BLaER1 treated with 17β-estradiol and CSF1 and Interleukin-3, amounts not matched to agents 10 nM and 100 nM (cell line): ENCODE results near the gene NAT8.
"Not testable (repeated sequence)": the region's sequence is repeated elsewhere in the genome, so short reads cannot be mapped to it uniquely, and the experiment has no call there.

Experiments used
- H3K27ac ChIP-seq, 11 experiments: shearing (Covaris generic); formaldehyde crosslinking; 2 replicates each; pipeline ENCODE4 v1.8.1; 2022
- H3K27me3 ChIP-seq, 11 experiments: shearing (Covaris generic); formaldehyde crosslinking; 2 replicates each; pipeline ENCODE4 v1.8.1; 2022
- H3K36me3 ChIP-seq, 11 experiments: shearing (Covaris generic); formaldehyde crosslinking; 2 replicates each; pipeline ENCODE4 v1.8.1; 2022
- H3K4me1 ChIP-seq, 10 experiments: shearing (Covaris generic); formaldehyde crosslinking; 2 replicates each; pipeline ENCODE4 v1.8.1; 2022
- H3K4me2 ChIP-seq, 11 experiments: shearing (Covaris generic); formaldehyde crosslinking; 2 replicates each; pipeline ENCODE4 v1.8.1; 2022
- H3K4me3 ChIP-seq, 10 experiments: shearing (Covaris generic); formaldehyde crosslinking; 2 replicates each; pipeline ENCODE4 v1.8.1; 2022
- H3K9ac ChIP-seq, 11 experiments: shearing (Covaris generic); formaldehyde crosslinking; 2 replicates each; pipeline ENCODE4 v1.8.1; 2022
- H3K9me3 ChIP-seq, 11 experiments: shearing (Covaris generic); formaldehyde crosslinking; replicated peaks in 1 of 11; 2 replicates each; pipeline ENCODE4 v1.8.1; 2022
- H4K20me1 ChIP-seq, 11 experiments: shearing (Covaris generic); formaldehyde crosslinking; 2 replicates each; pipeline ENCODE4 v1.8.1; 2022
- Cebpa-rat ChIP-seq, 11 experiments: shearing (Covaris generic); IDR thresholded peaks; 2 replicates each; pipeline ENCODE4 v1.8.1; 2022

NAT8 gene

DNA sequence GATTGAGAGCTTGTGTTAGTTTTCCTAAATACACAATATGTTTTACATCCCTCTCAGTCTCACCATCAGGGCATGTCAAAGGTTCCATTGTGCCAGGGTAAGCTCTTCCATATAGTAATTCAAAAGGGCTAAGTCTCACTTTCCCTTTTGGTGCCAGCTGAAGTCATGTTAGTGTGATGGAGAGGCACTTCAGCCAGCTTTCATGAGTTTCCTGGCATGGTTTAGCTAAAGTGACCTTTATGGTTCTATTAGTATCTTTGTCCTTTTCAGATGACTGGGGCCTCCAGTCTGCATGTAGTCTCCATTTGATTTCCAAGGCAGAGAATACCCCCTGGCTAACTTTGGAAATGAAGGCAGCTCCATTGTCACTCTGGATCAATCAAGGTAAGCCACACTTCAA lies 27.2 kb downstream of the NAT8 start:
- Histone ChIP-seq H3K9me3 (no peaks in the 10 kb centered on the region), H3K4me1 (peaks cover 0 to 12% (median 5%) of the 10 kb centered on the region in 10 experiments; a peak in 9 of 20 replicates), H3K27ac (no peak overlapping the region), H3K9ac (no peak overlapping the region), H3K36me3 (peaks cover 0 to 13% (median 0%) of the 10 kb centered on the region in 11 experiments; a peak in 4 of 22 replicates), H3K4me3 (no peak overlapping the region), H3K4me2 (no peak overlapping the region), H4K20me1 (no peaks in the 10 kb centered on the region), H3K27me3 (no peaks in the 10 kb centered on the region)
- TF ChIP-seq Cebpa-rat (IDR thresholded peaks at IDR 0.05): no peak

DNA sequence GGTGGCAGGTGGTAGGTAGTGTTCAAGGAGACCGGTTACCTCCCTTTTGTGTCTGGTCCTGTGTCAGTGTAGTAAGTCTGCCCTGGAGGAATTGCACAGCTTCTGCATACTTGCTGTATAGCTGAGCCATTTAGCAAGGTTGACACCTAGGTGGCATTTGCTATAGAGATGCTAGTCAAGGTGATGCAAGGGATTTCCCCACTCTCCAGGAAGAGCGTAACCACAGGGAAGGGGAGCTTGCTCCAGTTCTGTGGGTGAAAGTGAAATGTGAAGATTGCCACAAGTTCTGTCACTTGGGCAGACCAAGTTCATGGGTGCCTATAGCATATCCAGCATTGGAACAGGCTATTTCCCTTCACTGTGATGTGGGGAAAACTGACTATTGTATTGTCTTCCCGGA lies 28.1 kb downstream of the NAT8 start:
- H4K20me1 ChIP-seq: no peaks in the 10 kb centered on the region
- H3K4me3 ChIP-seq: no peak overlapping the region
- H3K4me2 ChIP-seq: no peak overlapping the region
- H3K9ac ChIP-seq: no peak overlapping the region
- H3K27me3 ChIP-seq: no peaks in the 10 kb centered on the region
- no peaks in the 10 kb centered on the region for H3K9me3 ChIP-seq
- peaks cover 0 to 12% (median 5%) of the 10 kb centered on the region in 10 experiments; a peak in 9 of 20 replicates for H3K4me1 ChIP-seq
- H3K36me3 ChIP-seq: peaks cover 0 to 22% (median 3%) of the 10 kb centered on the region in 11 experiments; a peak in 5 of 22 replicates
- no peak for TF ChIP-seq Cebpa-rat (IDR thresholded peaks at IDR 0.05)
- no peak overlapping the region for H3K27ac ChIP-seq

DNA sequence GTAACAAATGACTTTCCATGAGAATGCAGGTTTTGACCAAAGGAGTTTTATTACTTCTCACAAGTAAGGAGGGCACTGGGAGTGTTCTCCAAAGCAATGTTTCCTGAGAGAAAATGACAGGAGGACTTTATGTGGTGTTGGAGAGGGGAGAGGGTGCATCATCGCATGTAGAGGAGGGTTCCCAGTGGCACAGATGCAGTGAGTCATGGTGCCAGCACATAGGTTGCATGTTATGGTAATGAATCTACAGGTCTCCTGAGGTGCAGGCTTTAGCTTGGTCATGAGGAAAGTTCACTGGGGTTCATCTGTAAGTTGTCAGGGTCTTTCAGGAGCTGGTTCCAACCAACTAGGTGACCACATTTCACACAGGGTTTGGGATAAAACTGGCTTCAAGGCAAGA lies 30.4 kb downstream of the NAT8 start:
- H3K4me1 ChIP-seq: no peaks in the 10 kb centered on the region
- H3K9me3 ChIP-seq: no peaks in the 10 kb centered on the region
- no peaks in the 10 kb centered on the region for H3K27me3 ChIP-seq

DNA sequence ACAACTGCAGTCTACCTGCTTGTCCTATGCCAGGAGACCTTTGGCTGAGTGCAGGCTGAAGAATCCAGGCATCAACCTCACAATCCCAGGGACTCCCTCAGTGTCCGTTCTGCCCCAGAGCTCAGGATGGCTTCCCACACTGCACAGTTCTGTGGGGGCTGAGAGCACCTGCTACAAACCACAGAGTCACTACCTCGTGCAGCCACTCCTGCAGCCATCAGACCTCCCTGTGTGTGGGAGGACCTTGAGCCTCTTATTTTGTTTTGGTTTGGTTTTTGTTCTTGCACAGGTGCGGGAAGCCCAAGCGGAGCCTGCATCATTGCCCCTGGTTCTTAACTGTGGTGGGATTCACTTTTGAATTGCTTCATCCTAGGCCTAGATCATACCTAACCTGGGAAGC lies 31.0 kb downstream of the NAT8 start:
- TF ChIP-seq Cebpa-rat (IDR thresholded peaks at IDR 0.05): no peak
- H3K4me2 ChIP-seq: no peak overlapping the region
- no peak overlapping the region for H3K9ac ChIP-seq
- H3K27me3 ChIP-seq: no peaks in the 10 kb centered on the region
- H3K36me3 ChIP-seq: peaks cover 0 to 36% (median 9%) of the 10 kb centered on the region in 11 experiments; a peak in 11 of 22 replicates
- no peaks in the 10 kb centered on the region for H3K9me3 ChIP-seq
- no peaks in the 10 kb centered on the region for H4K20me1 ChIP-seq
- no peak overlapping the region for H3K27ac ChIP-seq
- H3K4me1 ChIP-seq: no peaks in the 10 kb centered on the region
- no peak overlapping the region for H3K4me3 ChIP-seq

More for the DNA sequence above, 30.4 kb downstream of the NAT8 start:
- Histone ChIP-seq H3K4me3 (no peak overlapping the region), H3K4me2 (no peak overlapping the region), H3K9ac (no peak overlapping the region), H3K36me3 (peaks cover 0 to 33% (median 9%) of the 10 kb centered on the region in 11 experiments; a peak in 11 of 22 replicates), H4K20me1 (no peaks in the 10 kb centered on the region), H3K27ac (no peak overlapping the region)
- no peak for TF ChIP-seq Cebpa-rat (IDR thresholded peaks at IDR 0.05)

DNA sequence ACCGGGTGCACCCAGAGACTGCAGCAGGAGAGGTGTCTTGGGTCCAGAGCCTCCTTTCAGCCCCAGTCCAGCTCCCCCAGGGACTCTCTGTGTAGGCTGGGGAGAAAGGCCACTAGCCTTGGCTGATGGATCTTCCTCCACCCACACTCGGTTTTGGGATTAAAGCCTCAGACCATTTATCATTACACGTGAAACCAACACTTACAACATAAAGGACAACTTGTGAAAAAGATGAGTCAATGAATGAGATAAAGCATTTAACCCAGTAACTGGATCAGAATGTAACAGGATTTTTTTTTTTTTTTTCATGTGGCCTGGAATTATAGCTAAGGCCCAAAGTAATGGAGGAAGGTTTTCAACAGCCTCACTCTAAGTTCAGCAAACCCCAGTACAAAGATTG lies 32.1 kb downstream of the NAT8 start:
- peaks cover 0 to 39% (median 16%) of the 10 kb centered on the region in 11 experiments; a peak in 12 of 22 replicates for H3K36me3 ChIP-seq
- no peaks in the 10 kb centered on the region for H4K20me1 ChIP-seq
- no peaks in the 10 kb centered on the region for H3K9me3 ChIP-seq
- no peak overlapping the region for H3K4me3 ChIP-seq
- no peak overlapping the region for H3K9ac ChIP-seq
- H3K27ac ChIP-seq: no peak overlapping the region
- H3K27me3 ChIP-seq: no peaks in the 10 kb centered on the region
- H3K4me1 ChIP-seq: no peaks in the 10 kb centered on the region
- H3K4me2 ChIP-seq: no peak overlapping the region
- TF ChIP-seq Cebpa-rat (IDR thresholded peaks at IDR 0.05): no peak

DNA sequence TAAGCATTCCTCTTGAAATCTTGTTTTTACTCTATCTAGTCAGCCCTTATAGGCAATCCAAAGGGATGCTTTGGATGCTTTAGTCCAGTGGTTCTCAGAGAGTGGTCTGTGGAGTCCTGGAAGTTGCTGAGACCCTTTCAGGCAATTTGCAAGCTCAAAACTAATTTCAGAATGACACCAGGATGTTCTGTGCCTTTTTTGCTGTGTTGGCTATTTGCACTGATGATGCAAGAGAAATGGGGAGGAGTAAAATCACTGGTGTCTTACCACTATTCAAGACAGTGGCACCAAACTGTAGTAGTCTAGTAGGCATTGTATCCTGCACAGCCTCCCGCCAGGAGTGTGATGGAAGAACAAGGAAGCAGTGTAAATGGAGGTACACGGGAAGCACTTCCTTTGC lies 37.6 kb downstream of the NAT8 start:
- H3K9me3 ChIP-seq, H4K20me1 ChIP-seq, H3K27ac ChIP-seq, H3K4me3 ChIP-seq, H3K9ac ChIP-seq, H3K4me2 ChIP-seq, H3K4me1 ChIP-seq, H3K27me3 ChIP-seq: not testable (repeated sequence)
- peaks cover 26 to 69% (median 39%) of the 10 kb centered on the region in 11 experiments for H3K36me3 ChIP-seq

DNA sequence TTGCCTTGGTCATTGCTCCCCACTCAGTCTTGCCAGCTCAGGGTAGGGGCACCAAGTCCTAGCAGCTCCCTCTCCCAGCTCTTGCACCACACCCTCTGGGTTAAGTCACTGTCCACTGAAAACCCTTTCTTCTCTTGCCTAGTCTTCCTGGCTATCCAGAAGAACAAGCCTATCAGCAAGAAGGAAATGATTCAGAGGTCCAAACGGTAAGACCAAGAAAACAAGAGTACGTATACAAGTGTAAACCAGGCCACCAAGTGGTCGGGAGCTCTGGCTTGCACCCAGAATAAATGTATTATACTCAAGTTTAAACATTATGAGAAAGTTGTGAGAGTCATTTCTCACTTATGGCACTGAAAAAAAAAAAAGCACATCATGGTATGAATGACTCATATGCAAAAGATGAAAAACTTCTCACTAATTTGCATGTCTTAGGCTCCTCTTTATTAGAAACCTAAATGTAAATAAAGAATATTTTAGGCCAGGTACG lies 39.1 kb downstream of the NAT8 start:
- not testable (repeated sequence) for H3K4me2 ChIP-seq, H3K9me3 ChIP-seq, H3K27me3 ChIP-seq, H3K4me3 ChIP-seq, H3K27ac ChIP-seq, H3K9ac ChIP-seq, H3K4me1 ChIP-seq, H4K20me1 ChIP-seq
- peaks cover 23 to 55% (median 39%) of the 10 kb centered on the region in 11 experiments for H3K36me3 ChIP-seq

DNA sequence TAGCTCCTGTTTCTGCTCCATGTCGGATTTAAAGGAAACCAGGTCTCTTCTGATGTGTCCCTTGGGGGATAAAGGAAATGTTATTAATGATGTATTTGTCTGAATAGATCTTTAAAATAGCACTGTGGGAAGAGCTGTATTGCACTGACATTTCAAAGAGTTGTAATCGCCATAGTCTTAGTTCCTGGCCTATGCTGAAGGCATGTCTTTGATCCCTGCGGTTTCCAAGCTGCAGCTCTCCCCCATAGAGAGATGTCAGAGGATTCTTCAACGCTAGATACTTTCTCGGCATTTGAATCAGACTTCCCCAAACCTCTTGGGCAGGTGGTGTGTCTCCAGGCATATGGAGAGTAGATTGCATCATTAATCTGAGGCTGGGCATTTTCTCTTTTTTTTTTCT lies 40.4 kb downstream of the NAT8 start:
- no peaks in the 10 kb centered on the region for H3K9me3 ChIP-seq
- no peak overlapping the region for H3K4me2 ChIP-seq
- H3K36me3 ChIP-seq: peaks cover 23 to 47% (median 39%) of the 10 kb centered on the region in 11 experiments
- H3K4me3 ChIP-seq: no peak overlapping the region
- no peaks in the 10 kb centered on the region for H4K20me1 ChIP-seq
- H3K9ac ChIP-seq: no peak overlapping the region
- TF ChIP-seq Cebpa-rat (IDR thresholded peaks at IDR 0.05): no peak
- peaks cover 0 to 6% (median 0%) of the 10 kb centered on the region in 10 experiments; a peak in 1 of 20 replicates for H3K4me1 ChIP-seq
- no peak overlapping the region for H3K27ac ChIP-seq
- no peaks in the 10 kb centered on the region for H3K27me3 ChIP-seq

DNA sequence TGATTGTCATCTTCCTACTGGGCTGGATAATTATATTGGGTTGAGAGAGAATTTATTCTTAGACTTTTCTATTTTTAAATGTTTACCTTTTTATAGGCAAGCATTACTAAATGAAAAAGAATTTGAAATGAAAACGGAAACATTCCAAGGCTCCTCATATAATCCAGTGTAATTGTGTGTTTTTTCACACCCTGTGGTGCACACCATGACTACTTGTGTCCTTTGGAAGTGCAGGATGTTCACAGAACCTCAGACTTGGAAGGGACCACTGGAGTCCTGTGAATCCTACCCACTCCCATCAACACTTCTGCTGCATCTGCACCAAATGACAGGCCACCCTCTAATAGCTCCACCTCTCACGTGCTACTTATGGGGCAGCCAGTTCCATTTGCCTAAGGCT lies 48.0 kb downstream of the NAT8 start:
- H3K4me2 ChIP-seq: no peak overlapping the region
- H3K27ac ChIP-seq: no peak overlapping the region
- no peak for TF ChIP-seq Cebpa-rat (IDR thresholded peaks at IDR 0.05)
- no peak overlapping the region for H3K4me3 ChIP-seq
- H3K9me3 ChIP-seq: peaks cover 9 to 17% (median 15%) of the 10 kb centered on the region in 11 experiments; a peak in 20 of 22 replicates
- no peaks in the 10 kb centered on the region for H4K20me1 ChIP-seq
- no peak overlapping the region for H3K9ac ChIP-seq
- no peaks in the 10 kb centered on the region for H3K4me1 ChIP-seq
- H3K36me3 ChIP-seq: peaks cover 7 to 38% (median 13%) of the 10 kb centered on the region in 11 experiments; a peak in 19 of 22 replicates
- H3K27me3 ChIP-seq: no peaks in the 10 kb centered on the region

DNA sequence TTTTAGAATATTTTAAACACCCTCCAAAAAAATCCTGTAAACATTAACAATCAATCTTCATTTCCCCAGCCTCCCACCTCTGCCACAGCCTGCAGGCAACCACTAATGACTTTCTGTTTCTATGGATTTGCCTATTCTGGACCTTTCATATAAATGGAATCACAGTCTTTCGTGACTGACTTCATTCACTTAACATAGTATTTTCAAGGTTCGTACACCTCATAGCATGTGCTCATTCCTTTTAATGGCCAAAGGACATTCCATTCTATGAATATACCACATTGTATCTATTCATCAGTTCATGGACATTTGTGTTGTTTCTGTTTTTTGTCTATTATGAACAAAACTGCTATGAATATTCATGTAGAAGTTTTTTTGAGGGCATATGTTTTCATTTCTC lies 48.5 kb downstream of the NAT8 start:
- Histone ChIP-seq H4K20me1 (no peaks in the 10 kb centered on the region), H3K4me2 (no peak overlapping the region), H3K36me3 (peaks cover 7 to 38% (median 13%) of the 10 kb centered on the region in 11 experiments; a peak in 19 of 22 replicates), H3K4me3 (no peak overlapping the region), H3K9ac (no peak overlapping the region), H3K4me1 (no peaks in the 10 kb centered on the region), H3K27me3 (no peaks in the 10 kb centered on the region), H3K27ac (no peak overlapping the region), H3K9me3 (peaks cover 9 to 17% (median 15%) of the 10 kb centered on the region in 11 experiments; a peak in 20 of 22 replicates)
- no peak for TF ChIP-seq Cebpa-rat (IDR thresholded peaks at IDR 0.05)
